ENCODE measurements around the gene BSDC1. TPM values are rescaled to one million over a fixed set of nuclear protein-coding genes. Genes with fewer than 3 reads are reported as not detected.

BSDC1 gene
- total RNA-seq, 1 experiment from 2014 or later = 33.2 TPM

- Histone ChIP-seq H3K9me3 (no peaks in the 10 kb centered on the region), H3K4me3 (ENCODE audit: low read depth, low read length) (peak overlapping the region; percentile 44), H3K36me3 (ENCODE audit: control insufficient read depth, insufficient read depth, low read length) (no peaks in the 10 kb centered on the region; the same call in 1 of the 2 replicates), H3K27me3 (replicated peaks; ENCODE audit: control insufficient read depth, insufficient read depth, low read length) (no peaks in the 10 kb centered on the region), H3K4me1 (no peaks in the 10 kb centered on the region)
- peaks cover 15% of the 10 kb centered on the region for H3K36me3 Mint-ChIP-seq (ENCODE audit: insufficient read depth, unreplicated experiment)
- intact Hi-C loops (cut with micrococcal nuclease; ENCODE audit: unreplicated experiment) = no loop called here
- no peak for TF ChIP-seq CTCF (IDR thresholded peaks at IDR 0.05; ENCODE audit: insufficient read depth in 1 of 2, low read depth in 1 of 2, low read length in 1 of 2, severe bottlenecking in 1 of 2, unreplicated experiment in 1 of 2)
- CTCF ChIA-PET = interaction anchor here (1.2 to 1.6 kb wide), 2 partner anchors 44 to 179 kb away, joined by 3 to 8 read pairs; no protein-coding TSS in a partner anchor
- peak overlapping the region; percentile 98 for H3K27ac Mint-ChIP-seq (ENCODE audit: unreplicated experiment)
- no peaks in the 10 kb centered on the region for H3K9me3 Mint-ChIP-seq (ENCODE audit: unreplicated experiment)
- H3K4me1 Mint-ChIP-seq (ENCODE audit: low read depth, unreplicated experiment) = no peaks in the 10 kb centered on the region
- POLR2A ChIA-PET = interaction anchor here (0.6 to 1.3 kb wide), 11 partner anchors 43 to 885 kb away, joined by 3 to 10 read pairs (median 5); partner anchors contain the start of genes MARCKSL1, RBBP4, TXLNA and ZBTB8OS
- TSS peak; percentile 94 for BruUV-seq (replicated peaks)
- peak overlapping the region; percentile 95 for H3K4me3 Mint-ChIP-seq (ENCODE audit: unreplicated experiment)
- H3K27me3 Mint-ChIP-seq (ENCODE audit: insufficient read depth, unreplicated experiment) = no peaks in the 10 kb centered on the region
- DNase-seq = peak in 1 of 2 experiments; percentile 32
Measured at GRCh38 chr1:32394890-32395432, 720 bp upstream of the BSDC1 start.

GRCh38 chr1:32393832-32394140, 455 bp downstream of the BSDC1 start:
- H3K27me3 ChIP-seq (replicated peaks; ENCODE audit: control insufficient read depth, insufficient read depth, low read length) = no peaks in the 10 kb centered on the region
- no peaks in the 10 kb centered on the region for H3K4me1 ChIP-seq
- no peaks in the 10 kb centered on the region for H3K9me3 ChIP-seq
- H3K36me3 ChIP-seq (ENCODE audit: control insufficient read depth, insufficient read depth, low read length) = no peaks in the 10 kb centered on the region; the same call in 1 of the 2 replicates
- Mint-ChIP-seq H3K27ac (ENCODE audit: unreplicated experiment) (peak overlapping the region; percentile 98), H3K4me1 (ENCODE audit: low read depth, unreplicated experiment) (no peaks in the 10 kb centered on the region), H3K27me3 (ENCODE audit: insufficient read depth, unreplicated experiment) (no peaks in the 10 kb centered on the region), H3K9me3 (ENCODE audit: unreplicated experiment) (no peaks in the 10 kb centered on the region), H3K4me3 (ENCODE audit: unreplicated experiment) (peak overlapping the region; percentile 95), H3K36me3 (ENCODE audit: insufficient read depth, unreplicated experiment) (peaks cover 15% of the 10 kb centered on the region)
- intact Hi-C loops (cut with micrococcal nuclease; ENCODE audit: unreplicated experiment) = no loop called here
- BruUV-seq (replicated peaks) = no TSS peak
- no peak for TF ChIP-seq CTCF (IDR thresholded peaks at IDR 0.05; ENCODE audit: insufficient read depth in 1 of 2, low read depth in 1 of 2, low read length in 1 of 2, severe bottlenecking in 1 of 2, unreplicated experiment in 1 of 2)
- CTCF ChIA-PET = interaction anchor here (1.2 to 1.6 kb wide), 2 partner anchors 43 to 178 kb away, joined by 3 to 8 read pairs; no protein-coding TSS in a partner anchor
- peak overlapping the region; percentile 77 for H3K4me3 ChIP-seq (ENCODE audit: low read depth, low read length)
- DNase-seq = peak; percentile 40 to 46
- POLR2A ChIA-PET = interaction anchor here (1.0 to 1.3 kb wide), 5 partner anchors 43 to 257 kb away, joined by 5 to 10 read pairs (median 6); partner anchors contain the start of genes MARCKSL1, RBBP4 and ZBTB8OS

GRCh38 chr1:32393136-32393535, 1.1 kb downstream of the BSDC1 start:
- peak overlapping the region; percentile 77 for H3K4me3 ChIP-seq (ENCODE audit: low read depth, low read length)
- H3K9me3 ChIP-seq = no peaks in the 10 kb centered on the region
- no TSS peak for BruUV-seq (replicated peaks)
- Mint-ChIP-seq H3K27me3 (ENCODE audit: insufficient read depth, unreplicated experiment) (no peaks in the 10 kb centered on the region), H3K4me3 (ENCODE audit: unreplicated experiment) (peak overlapping the region; percentile 95), H3K27ac (ENCODE audit: unreplicated experiment) (no peak overlapping the region), H3K36me3 (ENCODE audit: insufficient read depth, unreplicated experiment) (peaks cover 15% of the 10 kb centered on the region), H3K9me3 (ENCODE audit: unreplicated experiment) (no peaks in the 10 kb centered on the region), H3K4me1 (ENCODE audit: low read depth, unreplicated experiment) (no peaks in the 10 kb centered on the region)
- no peak for DNase-seq
- no peaks in the 10 kb centered on the region; the same call in 1 of the 2 replicates for H3K36me3 ChIP-seq (ENCODE audit: control insufficient read depth, insufficient read depth, low read length)
- intact Hi-C loops (cut with micrococcal nuclease; ENCODE audit: unreplicated experiment) = no loop called here
- no peaks in the 10 kb centered on the region for H3K27me3 ChIP-seq (replicated peaks; ENCODE audit: control insufficient read depth, insufficient read depth, low read length)
- H3K4me1 ChIP-seq = no peaks in the 10 kb centered on the region
- ChIA-PET CTCF (no interaction called here), POLR2A (no interaction called here)
- TF ChIP-seq CTCF (IDR thresholded peaks at IDR 0.05; ENCODE audit: insufficient read depth in 1 of 2, low read depth in 1 of 2, low read length in 1 of 2, severe bottlenecking in 1 of 2, unreplicated experiment in 1 of 2) = no peak
